IMR-90 (cell line): Measurements from ENCODE around the gene SLC16A4. TPM values are rescaled to one million over a fixed set of nuclear protein-coding genes. Genes with fewer than 3 reads are reported as not detected.

ENCODE experiments used
- ATAC-seq: fragments of 200-7000 bp; cut with Tn5 transposase; 2 replicates; pipeline ENCODE4 v1.9.1; 2020; ENCODE audit warnings: low read depth, mild to moderate bottlenecking, moderate library complexity
- BruUV-seq: library from RNA; stranded (reverse); fragments of 400-500 nt; replicated peaks from 2 replicates; lab custom pipeline; 2021; lab: Mats Ljungman, UMichigan
- CTCF ChIA-PET: fragments of 300-600 bp; formaldehyde crosslinking; extraction: SDS; loops from one replicate; lab custom pipeline; 2021; ENCODE audit warnings: antibody characterized with exemption; lab: Yijun Ruan, JAX
- POLR2A ChIA-PET: fragments of 300-600 bp; sonication (Branson Sonifier 250); formaldehyde crosslinking; loops from one replicate; lab custom pipeline; 2022; ENCODE audit warnings: antibody characterized with exemption; ENCODE audit not compliant: unreplicated experiment; lab: Charles Lee
- DNase-seq: peaks from one replicate; pipeline ENCODE4 v3.0.0; 2013
- H2AFZ ChIP-seq: replicated peaks from 2 replicates; pipeline ENCODE3; 2013; ENCODE audit warnings: low read length, mild to moderate bottlenecking; ENCODE audit not compliant: poor library complexity
- H2AK5ac ChIP-seq: 2 replicates; pipeline ENCODE4 v1.6.1; 2013; ENCODE audit warnings: low read depth, low read length, inconsistent platforms
- H2AK9ac ChIP-seq: replicated peaks from 2 replicates; pipeline ENCODE3; 2013; ENCODE audit warnings: mild to moderate bottlenecking, low read depth, low read length, moderate library complexity; ENCODE audit not compliant: poor library complexity
- H2BK120ac ChIP-seq: 2 replicates; pipeline ENCODE4 v1.6.1; 2013; ENCODE audit warnings: low read depth, low read length, inconsistent platforms
- H2BK15ac ChIP-seq: 3 replicates; pipeline ENCODE4 v1.6.1; 2013; ENCODE audit warnings: low read depth, low read length, inconsistent platforms
- H2BK20ac ChIP-seq: 2 replicates; pipeline ENCODE4 v1.6.1; 2013; ENCODE audit warnings: low read depth, mild to moderate bottlenecking, inconsistent platforms, low read length, moderate library complexity
- H2BK5ac ChIP-seq: 2 replicates; pipeline ENCODE4 v1.6.1; 2013; ENCODE audit warnings: mild to moderate bottlenecking, low read depth, low read length, inconsistent platforms; ENCODE audit not compliant: poor library complexity, severe bottlenecking
- H3K14ac ChIP-seq: replicated peaks from 2 replicates; pipeline ENCODE4 v1.6.1; 2013; ENCODE audit warnings: low read depth, low read length, inconsistent platforms
- H3K18ac ChIP-seq: 2 replicates; pipeline ENCODE4 v1.6.1; 2013; ENCODE audit warnings: low read depth, low read length, control low read depth
- H3K23ac ChIP-seq: 2 replicates; pipeline ENCODE4 v1.6.1; 2013; ENCODE audit warnings: low read depth, low read length, inconsistent platforms
- H3K27ac ChIP-seq: 2 replicates; pipeline ENCODE4 v1.5.1; 2013; ENCODE audit warnings: mild to moderate bottlenecking, control low read depth, low read length; ENCODE audit not compliant: insufficient read depth
- H3K27me3 ChIP-seq: 2 replicates; pipeline ENCODE4 v1.6.1; 2013; ENCODE audit warnings: low read length; ENCODE audit not compliant: control insufficient read depth, insufficient read depth
- H3K36me3 ChIP-seq: 2 replicates; pipeline ENCODE4 v1.6.1; 2013; ENCODE audit warnings: low read length, mixed read lengths; ENCODE audit not compliant: control insufficient read depth, insufficient read depth
- H3K4ac ChIP-seq: 2 replicates; pipeline ENCODE4 v1.6.1; 2013; ENCODE audit warnings: low read depth, low read length, inconsistent platforms
- H3K4me1 ChIP-seq: 2 replicates; pipeline ENCODE4 v1.6.1; 2013; ENCODE audit warnings: low read length, mixed read lengths; ENCODE audit not compliant: control insufficient read depth, insufficient read depth
- H3K4me2 ChIP-seq: 2 replicates; pipeline ENCODE4 v1.6.1; 2013; ENCODE audit warnings: low read depth, mild to moderate bottlenecking, control low read depth, low read length, moderate library complexity
- H3K4me3 ChIP-seq: 2 replicates; pipeline ENCODE4 v1.5.1; 2013; ENCODE audit warnings: low read depth, mild to moderate bottlenecking, control low read depth, low read length, moderate library complexity; ENCODE audit not compliant: insufficient read depth
- H3K56ac ChIP-seq: 2 replicates; pipeline ENCODE4 v1.6.1; 2013; ENCODE audit warnings: low read length, inconsistent platforms; ENCODE audit not compliant: insufficient read depth; ENCODE audit errors: extremely low read depth
- H3K79me1 ChIP-seq, 2 experiments: 2 replicates each; pipeline ENCODE4 v1.6.1; 2013; ENCODE audit warnings: low read length in 2 of 2, inconsistent platforms in 1 of 2, low read depth in 1 of 2
- H3K9ac ChIP-seq: 2 replicates; pipeline ENCODE4 v1.6.1; 2013; ENCODE audit warnings: low read depth, low read length, control low read depth
- H3K9me1 ChIP-seq: 2 replicates; pipeline ENCODE4 v1.6.1; 2013; ENCODE audit warnings: low read length, inconsistent platforms; ENCODE audit not compliant: insufficient read depth
- H3K9me3 ChIP-seq: 2 replicates; pipeline ENCODE4 v1.6.1; 2013; ENCODE audit warnings: low read length; ENCODE audit not compliant: control insufficient read depth, insufficient read depth
- H4K20me1 ChIP-seq: 2 replicates; pipeline ENCODE4 v1.6.1; 2013; ENCODE audit warnings: low read length, inconsistent platforms; ENCODE audit not compliant: insufficient read depth
- H4K5ac ChIP-seq: 2 replicates; pipeline ENCODE4 v1.6.1; 2013; ENCODE audit warnings: mild to moderate bottlenecking, low read depth, low read length, control low read depth
- H4K8ac ChIP-seq, 2 experiments: 2 replicates each; pipeline ENCODE4 v1.6.1; 2013; ENCODE audit warnings: low read depth in 2 of 2, low read length in 2 of 2, control low read depth in 1 of 2, inconsistent platforms in 1 of 2
- H4K91ac ChIP-seq: 2 replicates; pipeline ENCODE4 v1.6.1; 2013; ENCODE audit warnings: low read depth, low read length, inconsistent platforms; ENCODE audit not compliant: insufficient read depth
- CEBPB ChIP-seq: IDR thresholded peaks from 2 replicates; pipeline ENCODE4 v1.6.1; 2012; ENCODE audit warnings: low read depth, low read length, improper control_type of control experiment
- WGBS, 2 experiments: methylation state at CpG; one replicate each; pipeline versions ENCODE4 v1.1.5 to v1.1.7; 2013; ENCODE audit warnings: missing lambda C conversion rate in 2 of 2; ENCODE audit not compliant: insufficient read length in 1 of 2; ENCODE audit errors: extremely low coverage in 2 of 2; 5-methylcytosine and 5-hydroxymethylcytosine counted together
- dilution Hi-C: fragments of 300-500 bp; cut with HindIII; formaldehyde crosslinking; loops from one replicate; pipeline ENCODE4 v1.14.3; 2018; ENCODE audit warnings: low sequenced_read_pairs; ENCODE audit not compliant: unreplicated experiment
- in situ Hi-C: fragments of 300-500 bp; cut with MboI; formaldehyde crosslinking; loops from 3 replicates; pipeline ENCODE4 v1.14.3; 2019; ENCODE audit warnings: low sequenced_read_pairs, inconsistent platforms, mixed read lengths
- intact Hi-C: fragments of 100-400 bp; cut with micrococcal nuclease; formaldehyde crosslinking; loops from 2 replicates; pipeline ENCODE4 v1.10.0; 2022
- polyA plus RNA-seq, 3 experiments: library from polyadenylated mRNA; depleted of rRNA; stranded (reverse); fragments of >200 nt; gene quantifications; 2 replicates each; pipeline ENCODE4 v1.2.3, GENCODE V29; 2012; ENCODE audit warnings: low replicate concordance in 1 of 3
- total RNA-seq: library from RNA; depleted of rRNA; stranded (reverse); fragments of >200 nt; gene quantifications from 2 replicates; pipeline ENCODE4 v1.2.3, GENCODE V29; 2012
- TF ChIP-seq, protein P1 (sequence below): conservative IDR thresholded peaks from 2 replicates; pipeline ENCODE4 v1.5.1; 2012; ENCODE audit warnings: mild to moderate bottlenecking, low read depth, low read length, improper control_type of control experiment

Gene SLC16A4
- total and polyA plus RNA-seq, 2 of the 4 experiments (the other 2 are of a cell fraction): 27.7 to 65.2 TPM

DNA sequence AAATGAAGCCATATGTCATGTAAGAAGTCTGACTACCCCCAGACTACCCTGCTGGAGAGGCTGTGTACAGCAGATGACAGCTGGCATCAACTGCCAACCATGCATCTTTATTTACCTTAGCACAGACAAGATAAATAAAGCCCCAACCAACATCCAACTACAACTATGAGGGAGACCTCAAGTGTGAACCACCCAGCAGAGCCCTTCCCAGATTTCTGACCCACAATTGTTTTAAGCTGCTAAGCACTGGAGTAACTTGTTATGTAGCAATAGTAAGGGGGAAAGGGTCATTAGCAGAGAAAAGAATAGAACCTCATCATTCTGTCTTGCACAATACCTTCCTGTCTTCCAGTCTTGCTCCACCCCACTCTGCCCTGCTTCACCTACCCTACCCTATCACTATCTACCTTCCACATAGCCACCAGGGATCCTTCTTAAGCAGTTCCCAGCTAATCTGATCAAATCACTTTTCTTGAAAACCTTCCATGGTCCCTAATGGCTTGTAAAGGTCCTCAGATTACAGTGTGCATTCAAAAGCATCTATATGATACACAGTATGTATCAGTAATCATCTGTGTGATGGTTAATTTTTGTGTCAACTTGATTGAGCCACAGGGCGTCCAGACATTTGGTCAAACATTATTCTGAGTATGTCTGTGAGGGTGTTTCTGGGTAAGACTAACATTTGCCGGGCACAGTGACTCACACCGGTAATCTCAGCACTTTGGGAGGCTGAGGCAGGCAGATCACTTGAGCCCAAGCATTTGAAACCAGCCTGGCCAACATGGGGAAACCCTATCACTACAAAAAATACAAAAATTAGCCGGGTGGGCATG is 71.3 kb downstream of the SLC16A4 start:
- no peak overlapping the region for H3K9ac ChIP-seq
- H3K4me2 ChIP-seq: no peak overlapping the region
- no peaks in the 10 kb centered on the region for H4K20me1 ChIP-seq
- no peak overlapping the region for H2AK5ac ChIP-seq
- POLR2A ChIA-PET: no interaction called here
- no CpG with 5 or more reads among the region's 4 CpGs for WGBS, 2 experiments
- no peak for DNase-seq
- TF ChIP-seq CEBPB: peak; percentile 50; the same call in 1 of the 2 replicates
- TF ChIP-seq, protein P1, sequence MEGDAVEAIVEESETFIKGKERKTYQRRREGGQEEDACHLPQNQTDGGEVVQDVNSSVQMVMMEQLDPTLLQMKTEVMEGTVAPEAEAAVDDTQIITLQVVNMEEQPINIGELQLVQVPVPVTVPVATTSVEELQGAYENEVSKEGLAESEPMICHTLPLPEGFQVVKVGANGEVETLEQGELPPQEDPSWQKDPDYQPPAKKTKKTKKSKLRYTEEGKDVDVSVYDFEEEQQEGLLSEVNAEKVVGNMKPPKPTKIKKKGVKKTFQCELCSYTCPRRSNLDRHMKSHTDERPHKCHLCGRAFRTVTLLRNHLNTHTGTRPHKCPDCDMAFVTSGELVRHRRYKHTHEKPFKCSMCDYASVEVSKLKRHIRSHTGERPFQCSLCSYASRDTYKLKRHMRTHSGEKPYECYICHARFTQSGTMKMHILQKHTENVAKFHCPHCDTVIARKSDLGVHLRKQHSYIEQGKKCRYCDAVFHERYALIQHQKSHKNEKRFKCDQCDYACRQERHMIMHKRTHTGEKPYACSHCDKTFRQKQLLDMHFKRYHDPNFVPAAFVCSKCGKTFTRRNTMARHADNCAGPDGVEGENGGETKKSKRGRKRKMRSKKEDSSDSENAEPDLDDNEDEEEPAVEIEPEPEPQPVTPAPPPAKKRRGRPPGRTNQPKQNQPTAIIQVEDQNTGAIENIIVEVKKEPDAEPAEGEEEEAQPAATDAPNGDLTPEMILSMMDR: no peak
- CTCF ChIA-PET: no interaction called here
- peaks cover 4% of the 10 kb centered on the region; the same call in 1 of the 2 replicates for H3K9me3 ChIP-seq
- no peak overlapping the region for H3K4me3 ChIP-seq
- no peaks in the 10 kb centered on the region for H3K4me1 ChIP-seq
- no peak overlapping the region for H3K56ac ChIP-seq
- no peak overlapping the region for H4K91ac ChIP-seq
- H3K27ac ChIP-seq: no peak overlapping the region
- no peak overlapping the region for H2AK9ac ChIP-seq
- no peak overlapping the region for H4K5ac ChIP-seq
- no peak for ATAC-seq
- no peaks in the 10 kb centered on the region for H3K9me1 ChIP-seq
- no peak overlapping the region for H3K4ac ChIP-seq
- H3K23ac ChIP-seq: no peak overlapping the region
- no TSS peak for BruUV-seq
- H3K36me3 ChIP-seq: no peaks in the 10 kb centered on the region
- no peak overlapping the region for H2BK15ac ChIP-seq
- dilution Hi-C loops (no loop called here), in situ Hi-C loops (no loop called here), intact Hi-C loops (loop anchor here (10.0 kb wide), 1 partner anchor 265 kb away; no protein-coding TSS in a partner anchor)
- no peak overlapping the region for H2BK20ac ChIP-seq
- H3K79me1 ChIP-seq: no peaks in the 10 kb centered on the region
- H3K27me3 ChIP-seq: peaks cover 11% of the 10 kb centered on the region
- no peak overlapping the region for H2BK120ac ChIP-seq
- H2BK5ac ChIP-seq: no peak overlapping the region
- no peak overlapping the region for H4K8ac ChIP-seq
- H3K18ac ChIP-seq: no peak overlapping the region
- H2AFZ ChIP-seq: no peak overlapping the region
- no peak overlapping the region for H3K14ac ChIP-seq
